Measurements from ENCODE around the gene PBX3. TPM values are rescaled to one million over a fixed set of nuclear protein-coding genes. Genes with fewer than 3 reads are reported as not detected.
A peak's percentile ranks its signal among the peaks of the same experiment; 100 is the strongest.

Gene PBX3
- total RNA-seq, 1 donor from 2014 or later = 37.6 TPM

DNA sequence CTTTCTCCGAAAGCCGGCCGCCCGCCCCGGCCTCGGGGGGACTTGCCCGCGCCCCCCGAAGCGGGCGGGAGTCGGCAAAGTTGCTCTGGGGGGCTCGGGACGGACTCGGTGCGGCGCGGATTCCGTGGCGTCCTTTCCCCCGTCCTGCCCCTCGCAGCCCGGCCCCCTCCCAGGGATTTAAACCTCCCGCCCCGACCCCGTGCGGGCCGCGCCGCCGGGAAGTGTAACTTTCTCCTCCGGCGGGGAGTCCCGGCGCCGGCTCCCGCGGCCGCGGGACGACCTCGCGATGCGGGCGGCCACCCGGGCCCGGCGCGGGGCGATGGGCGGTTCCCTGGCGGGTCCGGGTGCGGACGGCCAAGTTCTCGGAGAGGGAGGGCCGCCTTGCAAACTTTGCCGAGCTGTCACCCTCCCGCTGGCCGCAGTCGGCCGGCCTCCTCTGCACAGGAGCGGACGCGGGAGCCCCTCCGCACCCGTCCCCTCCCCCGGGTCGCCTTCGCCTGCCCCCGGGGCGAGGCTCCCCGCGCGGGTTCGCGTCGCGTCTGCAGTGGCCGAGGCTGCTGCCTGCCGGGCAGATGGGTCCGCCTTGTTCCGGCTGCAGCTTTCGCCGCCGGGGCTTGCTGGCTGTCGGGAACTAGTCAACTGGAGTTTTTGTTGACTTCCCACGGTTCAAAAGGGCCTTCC lies 732 bp downstream of the PBX3 start:
- Mint-ChIP-seq H3K27me3 (ENCODE audit: unreplicated experiment) (peaks cover 4% of the 10 kb centered on the region), H3K4me1 (ENCODE audit: unreplicated experiment) (peaks cover 8% of the 10 kb centered on the region), H3K4me3 (ENCODE audit: unreplicated experiment) (peak overlapping the region; percentile 98), H3K9me3 (ENCODE audit: unreplicated experiment) (no peaks in the 10 kb centered on the region), H3K36me3 (ENCODE audit: low read depth, unreplicated experiment) (no peaks in the 10 kb centered on the region), H3K27ac (ENCODE audit: unreplicated experiment) (peak overlapping the region; percentile 85)
- peak; percentile 51 for DNase-seq (ENCODE audit: low spot score)
- TF ChIP-seq, protein P1, sequence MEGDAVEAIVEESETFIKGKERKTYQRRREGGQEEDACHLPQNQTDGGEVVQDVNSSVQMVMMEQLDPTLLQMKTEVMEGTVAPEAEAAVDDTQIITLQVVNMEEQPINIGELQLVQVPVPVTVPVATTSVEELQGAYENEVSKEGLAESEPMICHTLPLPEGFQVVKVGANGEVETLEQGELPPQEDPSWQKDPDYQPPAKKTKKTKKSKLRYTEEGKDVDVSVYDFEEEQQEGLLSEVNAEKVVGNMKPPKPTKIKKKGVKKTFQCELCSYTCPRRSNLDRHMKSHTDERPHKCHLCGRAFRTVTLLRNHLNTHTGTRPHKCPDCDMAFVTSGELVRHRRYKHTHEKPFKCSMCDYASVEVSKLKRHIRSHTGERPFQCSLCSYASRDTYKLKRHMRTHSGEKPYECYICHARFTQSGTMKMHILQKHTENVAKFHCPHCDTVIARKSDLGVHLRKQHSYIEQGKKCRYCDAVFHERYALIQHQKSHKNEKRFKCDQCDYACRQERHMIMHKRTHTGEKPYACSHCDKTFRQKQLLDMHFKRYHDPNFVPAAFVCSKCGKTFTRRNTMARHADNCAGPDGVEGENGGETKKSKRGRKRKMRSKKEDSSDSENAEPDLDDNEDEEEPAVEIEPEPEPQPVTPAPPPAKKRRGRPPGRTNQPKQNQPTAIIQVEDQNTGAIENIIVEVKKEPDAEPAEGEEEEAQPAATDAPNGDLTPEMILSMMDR (IDR thresholded peaks at IDR 0.05; ENCODE audit: unreplicated experiment) = no peak

DNA sequence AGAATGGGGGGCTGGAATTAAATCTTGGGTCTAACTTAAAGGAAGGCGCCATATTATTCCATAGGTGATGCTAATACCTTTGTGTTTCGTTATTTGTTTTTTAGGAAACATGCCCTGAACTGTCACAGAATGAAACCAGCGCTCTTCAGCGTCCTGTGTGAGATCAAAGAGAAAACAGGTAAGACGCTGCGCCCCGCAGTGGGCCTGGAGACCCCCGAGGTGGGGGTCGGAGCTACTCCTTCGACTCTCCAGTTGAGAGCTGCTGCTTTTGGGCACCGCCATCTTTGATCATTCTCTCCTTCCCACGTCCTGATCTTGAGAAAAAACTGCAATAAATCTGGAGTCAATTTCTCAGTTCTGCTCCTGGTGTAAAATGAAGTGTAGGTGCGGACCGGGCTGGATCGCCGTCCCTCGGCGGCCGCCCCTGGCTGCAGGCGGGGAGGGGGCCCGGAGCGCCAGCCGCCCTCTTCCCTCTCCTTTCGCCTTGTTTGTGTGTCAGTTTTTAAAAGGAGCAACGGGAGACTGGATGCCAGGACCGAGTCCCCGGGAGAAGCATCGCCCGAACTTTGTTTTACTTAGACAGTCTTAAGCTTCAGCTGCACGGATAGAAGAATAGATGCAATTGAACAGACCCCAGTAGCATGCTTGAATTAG lies 1.4 kb downstream of the PBX3 start:
- Mint-ChIP-seq H3K4me3 (ENCODE audit: unreplicated experiment) (peak overlapping the region; percentile 98), H3K27me3 (ENCODE audit: unreplicated experiment) (peaks cover 4% of the 10 kb centered on the region), H3K4me1 (ENCODE audit: unreplicated experiment) (peaks cover 8% of the 10 kb centered on the region), H3K27ac (ENCODE audit: unreplicated experiment) (peak overlapping the region; percentile 85), H3K36me3 (ENCODE audit: low read depth, unreplicated experiment) (no peaks in the 10 kb centered on the region), H3K9me3 (ENCODE audit: unreplicated experiment) (no peaks in the 10 kb centered on the region)
- TF ChIP-seq, protein P1 (IDR thresholded peaks at IDR 0.05; ENCODE audit: unreplicated experiment) = no peak
- peak; percentile 28 for DNase-seq (ENCODE audit: low spot score)

DNA sequence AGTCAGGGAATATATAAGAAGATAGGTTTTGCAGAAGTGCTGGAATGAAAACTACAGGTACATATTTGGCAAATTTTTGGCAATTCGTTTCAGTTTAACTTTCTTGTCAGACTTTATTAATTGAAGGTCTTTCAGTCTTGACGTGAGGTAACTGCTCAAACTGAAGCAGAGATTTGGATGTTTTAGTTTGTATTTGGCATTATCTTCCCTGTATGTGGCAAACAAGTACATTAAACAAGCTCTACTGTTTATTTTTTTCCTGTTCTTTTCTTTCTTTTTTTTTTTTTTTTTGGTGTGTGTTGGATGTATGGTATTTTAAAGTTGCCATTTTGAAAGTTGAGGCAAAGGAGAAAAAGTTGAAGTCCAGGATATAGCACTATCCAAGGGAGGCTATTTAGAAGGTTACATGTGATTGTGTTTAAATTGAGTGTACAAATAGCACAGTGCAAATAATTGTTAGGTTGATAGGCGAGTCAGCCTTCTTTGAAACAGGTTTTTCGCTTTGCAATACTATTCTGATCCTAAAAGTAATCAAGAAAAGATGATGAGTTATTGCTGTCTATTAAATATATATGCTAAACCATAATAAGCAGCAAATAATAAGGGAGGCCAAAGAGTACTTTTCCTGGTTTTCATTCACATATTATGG lies 2.2 kb downstream of the PBX3 start:
- no peaks in the 10 kb centered on the region for H3K9me3 Mint-ChIP-seq (ENCODE audit: unreplicated experiment)
- H3K4me1 Mint-ChIP-seq (ENCODE audit: unreplicated experiment) = peaks cover 8% of the 10 kb centered on the region
- H3K36me3 Mint-ChIP-seq (ENCODE audit: low read depth, unreplicated experiment) = no peaks in the 10 kb centered on the region
- peak overlapping the region; percentile 85 for H3K4me3 Mint-ChIP-seq (ENCODE audit: unreplicated experiment)
- peaks cover 4% of the 10 kb centered on the region for H3K27me3 Mint-ChIP-seq (ENCODE audit: unreplicated experiment)
- TF ChIP-seq, protein P1 (IDR thresholded peaks at IDR 0.05; ENCODE audit: unreplicated experiment) = no peak
- no peak overlapping the region for H3K27ac Mint-ChIP-seq (ENCODE audit: unreplicated experiment)
- no peak for DNase-seq (ENCODE audit: low spot score)

DNA sequence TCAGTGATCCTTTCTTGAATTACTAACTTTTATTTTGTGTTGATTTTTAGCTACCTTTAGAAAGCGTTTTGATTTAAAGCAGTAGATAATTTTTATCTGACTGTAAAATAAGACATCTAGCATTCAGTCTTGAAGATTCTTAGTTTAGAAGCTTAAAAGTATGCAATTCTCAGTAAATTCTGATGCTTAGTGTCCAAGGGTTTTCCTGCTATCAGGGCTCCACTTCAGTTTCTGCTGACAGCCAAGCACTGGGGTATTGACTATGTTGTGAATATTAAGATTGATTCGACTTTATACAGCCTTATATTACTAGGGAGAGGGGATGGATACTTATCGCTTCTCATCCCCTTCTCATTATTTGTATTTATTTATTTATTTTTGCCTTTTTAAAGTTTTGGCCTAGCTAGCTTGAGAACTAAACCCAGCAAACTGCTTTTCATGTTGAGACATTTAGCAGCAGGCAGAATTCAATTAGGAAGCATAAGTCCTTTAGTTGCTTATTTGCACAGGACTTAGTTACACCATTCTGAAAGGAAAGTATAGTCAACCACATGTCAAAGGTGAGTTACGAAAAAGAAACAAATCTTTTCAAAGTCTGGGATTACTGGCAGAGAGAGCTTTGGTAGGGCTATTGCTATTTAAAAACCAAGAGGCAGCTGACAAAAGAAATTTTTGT lies 2.9 kb downstream of the PBX3 start:
- Mint-ChIP-seq H3K27ac (ENCODE audit: unreplicated experiment) (no peak overlapping the region), H3K27me3 (ENCODE audit: unreplicated experiment) (peaks cover 4% of the 10 kb centered on the region), H3K36me3 (ENCODE audit: low read depth, unreplicated experiment) (no peaks in the 10 kb centered on the region), H3K9me3 (ENCODE audit: unreplicated experiment) (no peaks in the 10 kb centered on the region), H3K4me1 (ENCODE audit: unreplicated experiment) (peaks cover 8% of the 10 kb centered on the region), H3K4me3 (ENCODE audit: unreplicated experiment) (no peak overlapping the region)
- no peak for DNase-seq (ENCODE audit: low spot score)
- TF ChIP-seq, protein P1 (IDR thresholded peaks at IDR 0.05; ENCODE audit: unreplicated experiment) = no peak

Data from endothelial cell (in vitro differentiated cells).